LNCaP clone FGC (cell line): ENCODE results near the gene SLC16A13.

Source experiments
- DNase-seq: peaks from one replicate; pipeline ENCODE4 v3.0.0-alpha.2; 2011; ENCODE audit warnings: low read depth
- H3K4me3 ChIP-seq: 2 replicates; pipeline ENCODE4 v1.5.1; 2011; ENCODE audit warnings: mild to moderate bottlenecking, low read depth, low read length, control low read depth
- CTCF ChIP-seq: IDR thresholded peaks from 2 replicates; pipeline ENCODE4 v1.5.1; 2012; ENCODE audit warnings: mild to moderate bottlenecking; ENCODE audit not compliant: control insufficient read depth, insufficient read depth; ENCODE audit errors: extremely low read depth

Gene SLC16A13

GRCh38 chr17:7056386-7056785 is 20.6 kb downstream of the SLC16A13 start:
- TF ChIP-seq CTCF = no peak
- no peak overlapping the region for H3K4me3 ChIP-seq
- DNase-seq = no peak

GRCh38 chr17:7058831-7059447 is 23.1 kb downstream of the SLC16A13 start:
- TF ChIP-seq CTCF = no peak
- no peak for DNase-seq
- H3K4me3 ChIP-seq = no peak overlapping the region

GRCh38 chr17:7060165-7060891 is 24.5 kb downstream of the SLC16A13 start:
- no peak for TF ChIP-seq CTCF
- no peak overlapping the region for H3K4me3 ChIP-seq
- DNase-seq = no peak

GRCh38 chr17:7063518-7064094 is 27.8 kb downstream of the SLC16A13 start:
- TF ChIP-seq CTCF = no peak
- H3K4me3 ChIP-seq = no peak overlapping the region
- no peak for DNase-seq

GRCh38 chr17:7064261-7064660 is 28.4 kb downstream of the SLC16A13 start:
- TF ChIP-seq CTCF = no peak
- no peak for DNase-seq
- no peak overlapping the region for H3K4me3 ChIP-seq

GRCh38 chr17:7067198-7067597 is 31.4 kb downstream of the SLC16A13 start:
- TF ChIP-seq CTCF = no peak
- no peak for DNase-seq
- H3K4me3 ChIP-seq = no peak overlapping the region
